HFFc6 (cell line): ENCODE data around the gene TXN2. TPM values are rescaled to one million over a fixed set of nuclear protein-coding genes. Genes with fewer than 3 reads are reported as not detected.
"Not testable (repeated sequence)": the region's sequence is repeated elsewhere in the genome, so short reads cannot be mapped to it uniquely, and the experiment has no call there.

Source experiments
- DNase-seq: peaks from one replicate; pipeline ENCODE4 v3.0.0-alpha.2; 2018
- H3K27ac Mint-ChIP-seq: 2 replicates; pipeline ENCODE4 v1.8.0; 2020; ENCODE audit warnings: mild to moderate bottlenecking, mixed read lengths
- H3K27me3 Mint-ChIP-seq: 2 replicates; pipeline ENCODE4 v1.8.0; 2021; ENCODE audit warnings: mild to moderate bottlenecking, moderate library complexity, mixed read lengths; ENCODE audit not compliant: insufficient read depth
- H3K36me3 Mint-ChIP-seq: 2 replicates; pipeline ENCODE4 v1.8.0; 2021; ENCODE audit warnings: low read depth, mixed read lengths
- H3K4me1 Mint-ChIP-seq: 2 replicates; pipeline ENCODE4 v1.8.0; 2020; ENCODE audit warnings: low read depth, mixed read lengths
- H3K4me3 Mint-ChIP-seq: 2 replicates; pipeline ENCODE4 v1.8.0; 2020; ENCODE audit warnings: mild to moderate bottlenecking, moderate library complexity, mixed read lengths
- H3K9me3 Mint-ChIP-seq: 2 replicates; pipeline ENCODE4 v1.8.0; 2020; ENCODE audit warnings: mild to moderate bottlenecking, mixed read lengths
- long read RNA-seq: library from polyadenylated mRNA; unstranded; transcript quantifications from one replicate; pipeline ENCODE4 v2.0.0, GENCODE V29; 2019
- total RNA-seq, 6 experiments: library from RNA; stranded (reverse); fragmentation: NEBNext Ultra II Directional; extraction: Animal tissue kit (Norgen Biotek cat#: 25700); gene quantifications; 2 replicates in 1 of 6; 3 replicates in 5 of 6; pipeline ENCODE4 v1.2.3, GENCODE V29; 2021
- TF ChIP-seq, protein P1 (sequence below): fragments of 200-600 bp; sonication (generic); IDR thresholded peaks from 2 replicates; pipeline ENCODE4 v1.5.0; 2021; ENCODE audit warnings: antibody characterized with exemption, mild to moderate bottlenecking

The TXN2 gene, protein sequence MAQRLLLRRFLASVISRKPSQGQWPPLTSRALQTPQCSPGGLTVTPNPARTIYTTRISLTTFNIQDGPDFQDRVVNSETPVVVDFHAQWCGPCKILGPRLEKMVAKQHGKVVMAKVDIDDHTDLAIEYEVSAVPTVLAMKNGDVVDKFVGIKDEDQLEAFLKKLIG
- total RNA-seq: 100 to 1,000 TPM in 2 of 6 experiments, 10 to 100 TPM in 4; 90.3 to 109 (median 96.1) TPM
- long read RNA-seq, transcript TXN2-201 (4 exons, 1,736 nt): major isoform, 145 of 199 reads
- long read RNA-seq, partial matches to known transcripts: 37 of 199 reads
- long read RNA-seq, other reads (novel, unspliced or antisense): 14 of 199 reads

DNA sequence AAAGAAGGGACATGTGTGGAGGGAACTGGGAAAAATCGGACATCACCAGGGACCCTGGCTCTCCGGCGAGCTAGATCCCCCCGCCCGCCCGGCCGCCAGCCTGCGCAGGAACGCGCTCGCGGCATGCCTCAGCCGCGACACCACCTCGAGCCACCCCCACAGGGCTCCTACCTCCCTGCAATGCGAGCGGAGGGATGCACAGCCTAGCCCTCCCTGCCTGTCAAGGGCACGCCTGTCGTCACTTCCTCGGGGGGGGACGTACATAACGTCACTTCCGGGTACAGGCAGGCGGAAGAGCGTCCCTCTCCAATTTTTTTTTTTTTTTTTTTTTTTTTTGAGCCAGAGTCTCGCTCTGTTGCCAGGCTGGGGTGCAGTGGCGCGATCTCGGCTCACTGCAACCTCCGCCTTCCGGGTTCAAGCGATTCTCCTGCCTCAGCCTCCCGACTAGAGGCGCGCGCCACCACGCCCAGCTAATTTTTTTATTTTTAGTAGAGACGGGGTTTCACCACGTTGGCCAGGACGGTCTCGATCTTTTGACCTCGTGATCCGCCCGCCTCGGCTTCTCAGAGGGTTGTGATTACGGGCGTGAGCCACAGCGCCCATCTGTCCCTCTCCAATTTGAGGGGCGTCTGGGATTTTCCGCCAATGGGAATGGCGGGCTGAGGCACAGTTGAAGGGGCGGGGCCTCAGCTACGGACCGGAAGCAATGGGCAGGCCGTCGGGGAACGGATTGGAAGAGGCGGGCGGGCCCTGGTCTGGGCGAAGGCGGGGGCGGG lies at the start of gene TXN2:
TSS of gene TXN2 (minus strand) at position 248 of the 776 bp plus-strand sequence. CDS start 803 bp downstream, outside the sequence.
- TF ChIP-seq, protein P1, sequence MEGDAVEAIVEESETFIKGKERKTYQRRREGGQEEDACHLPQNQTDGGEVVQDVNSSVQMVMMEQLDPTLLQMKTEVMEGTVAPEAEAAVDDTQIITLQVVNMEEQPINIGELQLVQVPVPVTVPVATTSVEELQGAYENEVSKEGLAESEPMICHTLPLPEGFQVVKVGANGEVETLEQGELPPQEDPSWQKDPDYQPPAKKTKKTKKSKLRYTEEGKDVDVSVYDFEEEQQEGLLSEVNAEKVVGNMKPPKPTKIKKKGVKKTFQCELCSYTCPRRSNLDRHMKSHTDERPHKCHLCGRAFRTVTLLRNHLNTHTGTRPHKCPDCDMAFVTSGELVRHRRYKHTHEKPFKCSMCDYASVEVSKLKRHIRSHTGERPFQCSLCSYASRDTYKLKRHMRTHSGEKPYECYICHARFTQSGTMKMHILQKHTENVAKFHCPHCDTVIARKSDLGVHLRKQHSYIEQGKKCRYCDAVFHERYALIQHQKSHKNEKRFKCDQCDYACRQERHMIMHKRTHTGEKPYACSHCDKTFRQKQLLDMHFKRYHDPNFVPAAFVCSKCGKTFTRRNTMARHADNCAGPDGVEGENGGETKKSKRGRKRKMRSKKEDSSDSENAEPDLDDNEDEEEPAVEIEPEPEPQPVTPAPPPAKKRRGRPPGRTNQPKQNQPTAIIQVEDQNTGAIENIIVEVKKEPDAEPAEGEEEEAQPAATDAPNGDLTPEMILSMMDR: no peak
- peaks cover 5% of the 10 kb centered on the region for H3K27me3 Mint-ChIP-seq
- H3K9me3 Mint-ChIP-seq: no peaks in the 10 kb centered on the region; the same call in 1 of the 2 replicates
- H3K4me3 Mint-ChIP-seq: peak within 1 kb of the TSS; percentile 91
- peaks cover 14% of the 10 kb centered on the region for H3K36me3 Mint-ChIP-seq
- H3K27ac Mint-ChIP-seq: peak within 1 kb of the TSS; percentile 99
- DNase-seq: peak; percentile 94
- H3K4me1 Mint-ChIP-seq: peaks cover 9% of the 10 kb centered on the region

DNA sequence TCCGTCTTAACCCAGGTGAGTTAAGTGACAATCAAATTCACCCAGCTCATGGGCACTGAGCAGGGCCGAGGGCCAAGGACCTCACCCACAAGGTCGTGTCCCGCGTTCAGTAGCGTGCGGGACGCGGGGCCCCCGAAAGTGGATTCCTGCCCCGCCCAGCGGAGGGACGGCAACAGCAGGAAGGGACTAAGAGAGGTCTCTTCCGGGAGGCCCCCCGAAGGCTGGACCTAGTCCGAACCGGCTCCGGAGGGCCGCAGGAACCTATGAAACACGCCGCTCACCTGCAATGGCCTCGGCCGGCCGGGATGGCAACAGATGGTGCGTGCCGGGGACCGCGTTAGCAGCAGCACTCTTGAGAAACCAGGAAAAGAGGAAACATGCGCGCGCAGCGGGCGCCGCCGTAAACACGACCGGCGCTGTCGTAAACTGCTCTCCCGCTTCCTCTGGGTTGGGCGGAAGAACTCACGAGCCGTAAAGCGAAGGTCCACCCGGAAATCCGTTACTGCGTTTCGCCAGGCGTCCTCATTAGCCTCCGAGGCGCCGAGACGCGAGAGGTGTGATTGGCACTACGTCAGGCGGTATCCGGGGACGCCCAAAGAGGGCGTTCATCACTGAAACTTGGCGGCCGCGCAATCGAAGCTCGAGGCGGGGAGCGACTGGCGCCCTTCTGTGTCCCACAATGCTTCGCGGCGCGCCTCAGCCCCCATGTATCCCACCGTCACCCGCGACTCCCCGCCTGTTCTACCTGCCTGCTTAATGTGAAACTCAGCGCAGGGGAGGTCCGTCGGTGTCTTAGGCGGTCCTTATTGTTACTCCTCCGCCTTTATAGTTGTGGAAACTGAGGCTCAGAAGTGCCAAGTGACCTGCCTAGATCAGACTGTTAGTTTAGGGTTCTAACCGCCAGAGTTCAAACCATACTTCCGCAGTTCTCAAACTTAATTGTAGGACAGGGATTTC lies 47.6 kb upstream of the TXN2 start, which contains the start of gene EIF3D:
TSS of gene EIF3D (minus strand) at position 372 of the 957 bp plus-strand sequence. CDS start 3,045 bp downstream, outside the sequence.
- Mint-ChIP-seq H3K27ac (peak within 1 kb of the TSS; percentile 96), H3K27me3 (peaks cover 2% of the 10 kb centered on the region; the same call in 1 of the 2 replicates), H3K4me1 (peaks cover 18% of the 10 kb centered on the region), H3K4me3 (peak within 1 kb of the TSS; percentile 97), H3K9me3 (no peaks in the 10 kb centered on the region), H3K36me3 (peaks cover 23% of the 10 kb centered on the region)
- TF ChIP-seq, protein P1: peak; percentile 47
- peak; percentile 99 for DNase-seq

DNA sequence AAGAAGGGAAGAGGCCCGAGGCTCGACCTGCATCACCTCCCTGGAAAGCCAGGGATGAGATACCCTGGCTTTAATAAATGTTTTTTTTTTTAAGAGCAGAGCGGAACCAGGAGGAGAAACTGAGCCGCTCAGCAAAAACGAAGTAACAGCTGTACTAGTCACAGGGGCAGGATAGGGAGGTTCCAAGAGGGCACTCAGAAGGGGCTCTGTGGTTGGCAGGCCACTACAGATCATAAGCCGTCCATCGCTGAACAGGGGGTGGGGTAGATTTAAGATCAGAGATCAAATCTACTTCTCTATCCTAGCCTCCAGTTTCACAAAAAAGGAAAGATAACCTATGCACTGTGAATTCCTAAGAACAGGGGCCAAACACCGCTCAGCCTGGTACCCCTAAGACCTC lies 46.9 kb upstream of the TXN2 start:
- Mint-ChIP-seq H3K27ac (peak overlapping the region; percentile 96), H3K27me3 (peaks cover 2% of the 10 kb centered on the region; the same call in 1 of the 2 replicates), H3K4me3 (peak overlapping the region; percentile 97), H3K36me3 (peaks cover 29% of the 10 kb centered on the region), H3K4me1 (peaks cover 18% of the 10 kb centered on the region), H3K9me3 (no peaks in the 10 kb centered on the region)
- DNase-seq: no peak
- TF ChIP-seq, protein P1: no peak

DNA sequence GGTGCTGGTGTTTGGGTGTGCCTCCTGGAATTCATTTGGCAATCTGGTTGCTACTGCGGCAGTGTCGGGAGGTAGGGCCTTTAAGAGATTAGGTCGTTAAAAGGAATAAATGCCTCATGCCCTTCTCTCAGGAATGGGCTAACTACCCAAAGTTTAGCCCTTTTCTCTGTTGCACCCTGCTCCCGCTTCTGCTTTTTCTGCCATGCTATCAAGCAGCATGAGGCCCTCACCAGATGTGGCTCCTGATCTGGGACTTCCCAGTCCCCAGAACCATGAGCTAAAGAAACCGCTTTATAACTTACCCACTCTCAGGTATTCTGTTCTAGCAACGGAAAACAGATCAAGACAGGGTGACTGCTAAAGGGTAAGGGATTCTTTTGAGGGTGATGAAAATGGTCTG lies 41.2 kb upstream of the TXN2 start:
- no peak overlapping the region for H3K4me3 Mint-ChIP-seq
- H3K27me3 Mint-ChIP-seq: peaks cover 2% of the 10 kb centered on the region; the same call in 1 of the 2 replicates
- H3K4me1 Mint-ChIP-seq: peaks cover 8% of the 10 kb centered on the region
- TF ChIP-seq, protein P1: no peak
- no peak overlapping the region for H3K27ac Mint-ChIP-seq
- H3K36me3 Mint-ChIP-seq: peaks cover 63% of the 10 kb centered on the region
- no peak for DNase-seq
- H3K9me3 Mint-ChIP-seq: no peaks in the 10 kb centered on the region

DNA sequence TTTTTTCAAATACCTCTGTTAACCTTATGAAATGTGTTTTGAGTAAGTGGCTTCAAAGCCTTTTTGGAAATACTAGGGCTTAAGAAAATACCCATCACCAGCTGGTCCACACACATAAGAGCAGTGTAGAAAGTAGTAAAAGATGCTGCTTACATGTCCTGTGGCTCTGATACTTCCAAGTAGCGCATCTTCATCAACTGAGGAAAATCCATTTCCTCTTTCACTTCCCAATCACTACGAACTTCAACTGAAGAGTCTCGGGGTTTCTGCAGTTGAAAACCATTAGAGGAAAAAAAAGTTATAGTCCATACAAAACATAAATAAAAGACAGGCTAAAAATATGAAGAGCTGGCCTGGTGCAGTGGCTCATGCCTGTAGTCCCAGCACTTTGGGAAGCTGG lies 39.0 kb upstream of the TXN2 start:
- TF ChIP-seq, protein P1: no peak
- peaks cover 2% of the 10 kb centered on the region; the same call in 1 of the 2 replicates for H3K27me3 Mint-ChIP-seq
- H3K36me3 Mint-ChIP-seq: peaks cover 66% of the 10 kb centered on the region
- H3K27ac Mint-ChIP-seq: no peak overlapping the region
- no peaks in the 10 kb centered on the region for H3K9me3 Mint-ChIP-seq
- H3K4me3 Mint-ChIP-seq: no peak overlapping the region
- no peaks in the 10 kb centered on the region for H3K4me1 Mint-ChIP-seq
- no peak for DNase-seq

DNA sequence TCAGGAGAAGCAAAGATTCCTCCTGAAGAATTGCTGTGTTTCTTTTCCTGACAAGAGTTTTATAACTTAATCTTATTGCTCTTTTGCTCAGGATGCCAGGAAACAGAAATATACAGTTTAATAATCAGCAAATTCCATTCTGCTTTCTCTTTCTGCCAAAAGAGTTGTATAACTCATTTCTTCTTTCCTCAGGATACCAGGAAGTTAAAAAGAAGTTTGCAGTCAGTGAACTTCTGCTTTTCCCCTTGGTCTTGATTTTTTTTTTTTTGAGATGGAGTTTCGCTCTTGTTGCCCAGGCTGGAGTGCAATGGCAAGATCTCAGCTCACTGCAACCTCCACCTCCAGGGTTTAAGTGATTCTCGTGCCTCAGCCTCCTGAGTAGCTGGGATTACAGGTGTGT lies 38.5 kb upstream of the TXN2 start:
- peaks cover 67% of the 10 kb centered on the region for H3K36me3 Mint-ChIP-seq
- H3K9me3 Mint-ChIP-seq, DNase-seq, H3K27me3 Mint-ChIP-seq, H3K27ac Mint-ChIP-seq, H3K4me3 Mint-ChIP-seq, H3K4me1 Mint-ChIP-seq: not testable (repeated sequence)
